ENCODE results near the gene CDC42SE2. TPM values are rescaled to one million over a fixed set of nuclear protein-coding genes. Genes with fewer than 3 reads are reported as not detected.

The CDC42SE2 gene
- total and polyA plus RNA-seq, 2 experiments from 2014 or later: 24.2 to 36.2 TPM

DNA sequence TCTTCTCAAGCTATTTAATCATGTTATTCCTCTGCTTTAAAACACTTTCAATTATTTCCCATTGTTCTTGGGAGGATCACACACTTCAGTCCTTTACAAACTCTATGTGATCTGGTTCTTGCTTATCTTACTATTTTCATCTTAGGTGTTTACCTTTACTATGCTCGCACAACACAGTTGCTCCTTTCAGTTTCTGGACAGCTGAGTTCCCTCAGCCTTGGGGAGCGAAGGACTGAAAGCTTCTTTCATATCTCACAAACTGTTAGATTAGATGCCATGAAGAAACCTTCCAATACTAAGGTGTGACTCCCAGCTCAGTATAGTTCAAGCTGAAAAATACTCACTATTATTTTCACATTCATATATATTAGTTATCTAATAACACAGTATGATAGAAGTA lies 117.9 kb downstream of the CDC42SE2 start:
- Mint-ChIP-seq H3K36me3 (ENCODE audit: low read depth) (no peaks in the 10 kb centered on the region), H3K4me3 (no peak overlapping the region), H3K27ac (no peak overlapping the region), H3K27me3 (ENCODE audit: insufficient read depth, low read depth, poor library complexity) (peaks cover 3% of the 10 kb centered on the region), H3K9me3 (no peaks in the 10 kb centered on the region), H3K4me1 (peaks cover 22% of the 10 kb centered on the region; the same call in 2 of the 3 replicates)
- 0 out of 2 replicates have a peak, but pooled peaks cover 9% of the 10 kb centered on the region for H3K79me2 ChIP-seq (replicated peaks; ENCODE audit: insufficient read depth)
- TF ChIP-seq, protein P1, sequence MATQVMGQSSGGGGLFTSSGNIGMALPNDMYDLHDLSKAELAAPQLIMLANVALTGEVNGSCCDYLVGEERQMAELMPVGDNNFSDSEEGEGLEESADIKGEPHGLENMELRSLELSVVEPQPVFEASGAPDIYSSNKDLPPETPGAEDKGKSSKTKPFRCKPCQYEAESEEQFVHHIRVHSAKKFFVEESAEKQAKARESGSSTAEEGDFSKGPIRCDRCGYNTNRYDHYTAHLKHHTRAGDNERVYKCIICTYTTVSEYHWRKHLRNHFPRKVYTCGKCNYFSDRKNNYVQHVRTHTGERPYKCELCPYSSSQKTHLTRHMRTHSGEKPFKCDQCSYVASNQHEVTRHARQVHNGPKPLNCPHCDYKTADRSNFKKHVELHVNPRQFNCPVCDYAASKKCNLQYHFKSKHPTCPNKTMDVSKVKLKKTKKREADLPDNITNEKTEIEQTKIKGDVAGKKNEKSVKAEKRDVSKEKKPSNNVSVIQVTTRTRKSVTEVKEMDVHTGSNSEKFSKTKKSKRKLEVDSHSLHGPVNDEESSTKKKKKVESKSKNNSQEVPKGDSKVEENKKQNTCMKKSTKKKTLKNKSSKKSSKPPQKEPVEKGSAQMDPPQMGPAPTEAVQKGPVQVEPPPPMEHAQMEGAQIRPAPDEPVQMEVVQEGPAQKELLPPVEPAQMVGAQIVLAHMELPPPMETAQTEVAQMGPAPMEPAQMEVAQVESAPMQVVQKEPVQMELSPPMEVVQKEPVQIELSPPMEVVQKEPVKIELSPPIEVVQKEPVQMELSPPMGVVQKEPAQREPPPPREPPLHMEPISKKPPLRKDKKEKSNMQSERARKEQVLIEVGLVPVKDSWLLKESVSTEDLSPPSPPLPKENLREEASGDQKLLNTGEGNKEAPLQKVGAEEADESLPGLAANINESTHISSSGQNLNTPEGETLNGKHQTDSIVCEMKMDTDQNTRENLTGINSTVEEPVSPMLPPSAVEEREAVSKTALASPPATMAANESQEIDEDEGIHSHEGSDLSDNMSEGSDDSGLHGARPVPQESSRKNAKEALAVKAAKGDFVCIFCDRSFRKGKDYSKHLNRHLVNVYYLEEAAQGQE (IDR thresholded peaks at IDR 0.05; ENCODE audit: unreplicated experiment): no peak
- TF ChIP-seq CREB1 (CRISPR knock-in tag; IDR thresholded peaks at IDR 0.05; ENCODE audit: low read depth) (no peak), EZH2phosphoT487 (IDR thresholded peaks at IDR 0.05; ENCODE audit: unreplicated experiment) (no peak), ZNF114 (CRISPR knock-in tag; IDR thresholded peaks at IDR 0.05) (no peak), JUNB (IDR thresholded peaks at IDR 0.05; ENCODE audit: unreplicated experiment) (no peak)
- TF ChIP-seq, protein P2, sequence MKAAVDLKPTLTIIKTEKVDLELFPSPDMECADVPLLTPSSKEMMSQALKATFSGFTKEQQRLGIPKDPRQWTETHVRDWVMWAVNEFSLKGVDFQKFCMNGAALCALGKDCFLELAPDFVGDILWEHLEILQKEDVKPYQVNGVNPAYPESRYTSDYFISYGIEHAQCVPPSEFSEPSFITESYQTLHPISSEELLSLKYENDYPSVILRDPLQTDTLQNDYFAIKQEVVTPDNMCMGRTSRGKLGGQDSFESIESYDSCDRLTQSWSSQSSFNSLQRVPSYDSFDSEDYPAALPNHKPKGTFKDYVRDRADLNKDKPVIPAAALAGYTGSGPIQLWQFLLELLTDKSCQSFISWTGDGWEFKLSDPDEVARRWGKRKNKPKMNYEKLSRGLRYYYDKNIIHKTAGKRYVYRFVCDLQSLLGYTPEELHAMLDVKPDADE (IDR thresholded peaks at IDR 0.05): no peak
- H3K36me3 ChIP-seq (ENCODE audit: insufficient read depth): no peaks in the 10 kb centered on the region
- H3K27me3 ChIP-seq (ENCODE audit: insufficient read depth): no peaks in the 10 kb centered on the region
- H2AFZ ChIP-seq: no peak overlapping the region
- H3K9me2 ChIP-seq (ENCODE audit: insufficient read depth): no peaks in the 10 kb centered on the region
- H3K4me2 ChIP-seq: no peak overlapping the region
- no peaks in the 10 kb centered on the region for H4K20me1 ChIP-seq (replicated peaks; ENCODE audit: insufficient read depth)
- peaks cover 14% of the 10 kb centered on the region for H3K4me1 ChIP-seq (ENCODE audit: insufficient read depth)
- H3F3A ChIP-seq (replicated peaks; ENCODE audit: low read depth): no peaks in the 10 kb centered on the region
- no peak for DNase-seq (ENCODE audit: low spot score)
- H3K27ac ChIP-seq (ENCODE audit: low read depth): no peak overlapping the region
- H3K4me3 ChIP-seq: no peak overlapping the region
- ATAC-seq: no peak

DNA sequence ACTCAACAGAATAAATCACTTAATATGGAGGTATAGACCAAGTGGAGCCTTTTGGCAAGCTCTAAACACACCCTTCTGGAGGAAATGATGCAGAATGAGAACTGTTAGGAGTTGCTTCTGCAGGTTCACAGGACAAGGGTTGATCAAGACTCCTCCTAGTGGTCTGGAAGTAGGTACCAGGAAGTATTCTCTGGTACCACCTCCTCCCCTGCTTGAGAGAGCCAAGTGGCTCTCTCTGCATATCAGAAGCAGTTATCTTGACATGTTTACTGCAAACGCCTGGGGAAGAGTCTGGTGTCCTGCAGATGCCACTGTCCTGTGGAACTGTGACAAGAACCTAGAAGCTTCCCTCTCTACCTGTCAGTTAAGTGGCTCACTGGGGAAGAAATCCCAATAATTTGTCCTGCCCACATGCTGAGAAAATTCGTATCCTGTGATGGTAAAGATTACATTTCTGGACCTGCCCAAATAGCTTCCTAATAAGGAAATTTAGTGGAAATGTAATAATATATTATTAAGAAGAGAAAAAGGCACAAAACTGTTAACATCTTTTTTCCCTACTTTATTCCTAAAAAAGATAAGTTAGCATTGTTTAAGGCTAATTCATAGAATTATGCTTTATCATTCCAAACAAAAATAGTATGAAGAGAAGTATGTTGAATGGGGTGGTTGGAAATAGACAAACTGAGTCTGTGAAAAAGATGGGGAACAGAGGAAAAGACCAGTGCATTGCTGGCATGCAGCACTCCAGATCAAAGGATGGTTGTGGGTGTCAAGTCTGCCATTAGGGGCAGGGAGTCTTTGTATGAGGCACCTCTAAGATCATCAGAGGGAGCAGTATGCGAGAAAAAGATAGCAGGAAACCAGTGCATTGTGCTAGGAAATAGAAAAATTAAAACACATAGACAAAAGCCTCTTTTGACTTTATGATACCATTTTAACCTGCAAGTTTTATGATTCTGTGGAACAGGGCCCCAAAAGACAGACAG lies 118.8 kb downstream of the CDC42SE2 start:
- H4K20me1 ChIP-seq (replicated peaks; ENCODE audit: insufficient read depth): no peaks in the 10 kb centered on the region
- H2AFZ ChIP-seq: no peak overlapping the region
- H3K9me2 ChIP-seq (ENCODE audit: insufficient read depth): no peaks in the 10 kb centered on the region
- H3K36me3 ChIP-seq (ENCODE audit: insufficient read depth): no peaks in the 10 kb centered on the region
- peaks cover 3% of the 10 kb centered on the region for H3K27me3 Mint-ChIP-seq (ENCODE audit: insufficient read depth, low read depth, poor library complexity)
- no peak overlapping the region for H3K27ac ChIP-seq (ENCODE audit: low read depth)
- H3K4me1 Mint-ChIP-seq: peaks cover 22% of the 10 kb centered on the region; the same call in 2 of the 3 replicates
- no peaks in the 10 kb centered on the region for H3K36me3 Mint-ChIP-seq (ENCODE audit: low read depth)
- H3K79me2 ChIP-seq (replicated peaks; ENCODE audit: insufficient read depth): 0 out of 2 replicates have a peak, but pooled peaks cover 9% of the 10 kb centered on the region
- H3K4me1 ChIP-seq (ENCODE audit: insufficient read depth): peaks cover 14% of the 10 kb centered on the region
- no peaks in the 10 kb centered on the region for H3K27me3 ChIP-seq (ENCODE audit: insufficient read depth)
- H3F3A ChIP-seq (replicated peaks; ENCODE audit: low read depth): no peaks in the 10 kb centered on the region
- H3K4me3 Mint-ChIP-seq: no peak overlapping the region
- ATAC-seq (peak; percentile 99), DNase-seq (ENCODE audit: low spot score) (peak; percentile 83)
- no peak overlapping the region for H3K27ac Mint-ChIP-seq
- H3K4me2 ChIP-seq: no peak overlapping the region
- H3K9me3 Mint-ChIP-seq: no peaks in the 10 kb centered on the region
- no peak overlapping the region for H3K4me3 ChIP-seq
- TF ChIP-seq, protein P3, sequence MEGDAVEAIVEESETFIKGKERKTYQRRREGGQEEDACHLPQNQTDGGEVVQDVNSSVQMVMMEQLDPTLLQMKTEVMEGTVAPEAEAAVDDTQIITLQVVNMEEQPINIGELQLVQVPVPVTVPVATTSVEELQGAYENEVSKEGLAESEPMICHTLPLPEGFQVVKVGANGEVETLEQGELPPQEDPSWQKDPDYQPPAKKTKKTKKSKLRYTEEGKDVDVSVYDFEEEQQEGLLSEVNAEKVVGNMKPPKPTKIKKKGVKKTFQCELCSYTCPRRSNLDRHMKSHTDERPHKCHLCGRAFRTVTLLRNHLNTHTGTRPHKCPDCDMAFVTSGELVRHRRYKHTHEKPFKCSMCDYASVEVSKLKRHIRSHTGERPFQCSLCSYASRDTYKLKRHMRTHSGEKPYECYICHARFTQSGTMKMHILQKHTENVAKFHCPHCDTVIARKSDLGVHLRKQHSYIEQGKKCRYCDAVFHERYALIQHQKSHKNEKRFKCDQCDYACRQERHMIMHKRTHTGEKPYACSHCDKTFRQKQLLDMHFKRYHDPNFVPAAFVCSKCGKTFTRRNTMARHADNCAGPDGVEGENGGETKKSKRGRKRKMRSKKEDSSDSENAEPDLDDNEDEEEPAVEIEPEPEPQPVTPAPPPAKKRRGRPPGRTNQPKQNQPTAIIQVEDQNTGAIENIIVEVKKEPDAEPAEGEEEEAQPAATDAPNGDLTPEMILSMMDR (conservative IDR thresholded peaks at IDR 0.05; ENCODE audit: low read depth in 2 of 2): peak; percentile 70 to 85
- TF ChIP-seq STAT1 (IDR thresholded peaks at IDR 0.05; ENCODE audit: unreplicated experiment): no peak
